Measurements from ENCODE around the gene STX10. TPM values are rescaled to one million over a fixed set of nuclear protein-coding genes. Genes with fewer than 3 reads are reported as not detected.

The STX10 gene
- total and polyA plus RNA-seq, 7 donors: 63.1 to 127 (median 71.1) TPM

GRCh38 chr19:13130886-13131490 lies 19.2 kb downstream of the STX10 start:
- Histone ChIP-seq H3K36me3 (peaks cover 0 to 13% (median 3%) of the 10 kb centered on the region in 4 donors), H3K27ac (no peak overlapping the region), H3K4me1 (peaks cover 0 to 27% (median 9%) of the 10 kb centered on the region in 4 donors), H3K9me3 (no peaks in the 10 kb centered on the region), H3K27me3 (no peaks in the 10 kb centered on the region), H3K4me3 (no peak overlapping the region)
- 42 to 80% methylated on average over 3 of the region's 3 CpGs for WGBS, 2 donors
- intact Hi-C loops (cut with DNase I): no loop called here
- TF ChIP-seq POLR2A (IDR thresholded peaks at IDR 0.05) (no peak), EP300 (IDR thresholded peaks at IDR 0.05) (no peak), POLR2AphosphoS5 (IDR thresholded peaks at IDR 0.05) (no peak), CTCF (IDR thresholded peaks at IDR 0.05) (no peak)
- DNase-seq: no peak

DNA sequence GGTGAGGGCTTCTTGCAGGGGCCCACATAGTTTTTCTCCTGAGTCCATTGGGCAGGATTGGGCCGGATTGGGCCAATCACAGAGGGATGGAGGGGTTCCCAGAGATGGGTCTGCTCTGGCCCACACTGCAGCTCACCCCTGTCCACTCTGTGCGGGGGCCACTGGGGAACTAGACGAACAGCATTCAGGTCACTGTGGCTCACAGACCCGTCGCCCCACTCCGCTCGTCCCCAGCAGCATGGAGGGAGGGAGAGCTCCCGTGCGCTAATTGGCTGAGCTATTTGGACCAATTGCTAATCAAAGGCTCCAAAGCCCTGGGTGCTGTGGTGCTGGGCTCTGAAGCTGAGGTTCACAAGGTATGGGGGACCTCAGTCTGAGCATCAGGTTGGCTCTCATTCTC lies 20.8 kb downstream of the STX10 start:
- intact Hi-C loops (cut with DNase I): no loop called here
- no peak overlapping the region for H3K4me3 ChIP-seq
- peaks cover 0 to 3% (median 0%) of the 10 kb centered on the region in 4 donors for H3K36me3 ChIP-seq
- no peaks in the 10 kb centered on the region for H3K27me3 ChIP-seq
- peaks cover 0 to 15% (median 5%) of the 10 kb centered on the region in 4 donors for H3K4me1 ChIP-seq
- H3K9me3 ChIP-seq: no peaks in the 10 kb centered on the region
- no peak for TF ChIP-seq EP300 (IDR thresholded peaks at IDR 0.05)
- TF ChIP-seq POLR2A (IDR thresholded peaks at IDR 0.05): no peak
- TF ChIP-seq POLR2AphosphoS5 (IDR thresholded peaks at IDR 0.05): no peak
- no peak for TF ChIP-seq CTCF (IDR thresholded peaks at IDR 0.05)
- WGBS, 2 donors: 95 to 96% methylated on average over 9 of the region's 9 CpGs
- no peak for DNase-seq
- no peak overlapping the region for H3K27ac ChIP-seq

- H3K4me3 ChIP-seq: no peak overlapping the region
- H3K4me1 ChIP-seq: peaks cover 0 to 7% (median 2%) of the 10 kb centered on the region in 4 donors
- DNase-seq: no peak
- no peaks in the 10 kb centered on the region for H3K9me3 ChIP-seq
- WGBS, 2 donors: 67 to 83% methylated on average over 1 of the region's 1 CpG
- H3K27me3 ChIP-seq: no peaks in the 10 kb centered on the region
- no peak for TF ChIP-seq POLR2A (IDR thresholded peaks at IDR 0.05)
- no peak for TF ChIP-seq EP300 (IDR thresholded peaks at IDR 0.05)
- H3K36me3 ChIP-seq: peaks cover 0 to 3% (median 0%) of the 10 kb centered on the region in 4 donors
- intact Hi-C loops (cut with DNase I): no loop called here
- H3K27ac ChIP-seq: no peak overlapping the region
Observed at GRCh38 chr19:13128583-13128982, 21.6 kb downstream of the STX10 start.

DNA sequence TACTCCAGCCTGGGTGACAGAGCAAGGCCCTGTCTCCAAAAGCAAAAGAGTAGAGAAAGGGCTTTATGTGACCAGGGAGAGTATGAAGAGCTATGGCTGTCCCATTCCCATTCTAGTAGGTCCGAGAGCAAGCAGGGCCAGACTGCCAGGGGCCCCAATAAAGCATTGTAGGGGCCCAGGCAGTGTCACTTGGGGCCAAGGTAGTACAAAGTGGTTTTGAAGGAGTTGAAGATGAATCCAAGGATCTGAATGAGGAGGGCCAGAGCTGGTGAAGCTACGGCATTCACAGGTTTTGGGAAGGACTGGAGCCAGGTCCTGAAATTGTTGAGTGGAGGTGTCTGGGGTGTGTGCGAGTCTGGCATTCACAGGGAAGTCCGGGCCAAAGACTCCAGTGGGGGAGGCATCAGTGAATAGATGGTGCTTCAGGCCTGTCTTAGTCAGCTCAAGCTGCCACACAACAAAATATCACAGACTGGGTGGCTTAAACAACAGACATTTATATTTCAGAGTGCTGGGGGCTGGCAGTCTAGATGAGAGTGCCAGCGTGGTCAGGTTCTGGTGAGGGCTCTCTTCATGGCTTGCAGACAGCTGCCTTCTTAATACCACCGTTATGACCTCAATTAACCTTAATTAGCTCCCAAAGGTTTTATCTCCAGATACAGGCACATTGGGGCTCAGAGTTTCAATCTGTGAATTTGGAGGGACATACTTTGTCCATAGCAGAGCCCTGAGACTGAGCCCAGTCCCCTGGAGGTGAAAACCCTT lies 22.2 kb downstream of the STX10 start:
- 93 to 94% methylated on average over 6 of the region's 6 CpGs for WGBS, 2 donors
- peaks cover 0 to 5% (median under 1%) of the 10 kb centered on the region in 4 donors for H3K4me1 ChIP-seq
- TF ChIP-seq POLR2A (IDR thresholded peaks at IDR 0.05): no peak
- no peak for TF ChIP-seq POLR2AphosphoS5 (IDR thresholded peaks at IDR 0.05)
- TF ChIP-seq EP300 (IDR thresholded peaks at IDR 0.05): no peak
- TF ChIP-seq CTCF (IDR thresholded peaks at IDR 0.05): no peak
- intact Hi-C loops (cut with DNase I): no loop called here
- H3K27me3 ChIP-seq: no peaks in the 10 kb centered on the region
- H3K9me3 ChIP-seq: no peaks in the 10 kb centered on the region
- H3K36me3 ChIP-seq: peaks cover 0 to 3% (median 0%) of the 10 kb centered on the region in 4 donors
- H3K4me3 ChIP-seq: no peak overlapping the region
- DNase-seq: no peak
- no peak overlapping the region for H3K27ac ChIP-seq

- Histone ChIP-seq H3K9me3 (no peaks in the 10 kb centered on the region), H3K4me3 (no peak overlapping the region), H3K36me3 (peaks cover 0 to 3% (median 0%) of the 10 kb centered on the region in 4 donors), H3K27me3 (no peaks in the 10 kb centered on the region), H3K27ac (no peak overlapping the region), H3K4me1 (no peaks in the 10 kb centered on the region)
- no peak for TF ChIP-seq CTCF (IDR thresholded peaks at IDR 0.05)
- no peak for TF ChIP-seq POLR2A (IDR thresholded peaks at IDR 0.05)
- TF ChIP-seq POLR2AphosphoS5 (IDR thresholded peaks at IDR 0.05): no peak
- TF ChIP-seq EP300 (IDR thresholded peaks at IDR 0.05): no peak
- intact Hi-C loops (cut with DNase I): no loop called here
- WGBS, 2 donors: 84 to 90% methylated on average over 9 of the region's 9 CpGs
- no peak for DNase-seq
Observed at GRCh38 chr19:13127051-13127450, 23.1 kb downstream of the STX10 start.

All from sigmoid colon (tissue), 7 donors.